ENCODE measurements around the gene CTDSPL.

GRCh38 chr3:37896827-37897226 lies 35.1 kb downstream of the CTDSPL start:
- TF ChIP-seq CTCF (IDR thresholded peaks at IDR 0.05) (no peak), EP300 (IDR thresholded peaks at IDR 0.05) (no peak), POLR2A (IDR thresholded peaks at IDR 0.05) (no peak), POLR2AphosphoS5 (IDR thresholded peaks at IDR 0.05) (no peak)

Data from suprapubic skin (tissue), 4 donors.